GM12873 (cell line): Measurements from ENCODE around the gene CCDC81.

Source experiments
- TF ChIP-seq, protein P1 (sequence below): IDR thresholded peaks from 2 replicates; pipeline ENCODE4 v1.5.1; 2012; ENCODE audit warnings: low read depth, mild to moderate bottlenecking, moderate library complexity, low read length, control low read depth; ENCODE audit not compliant: insufficient read depth; ENCODE audit errors: missing control alignments

CCDC81 gene

DNA sequence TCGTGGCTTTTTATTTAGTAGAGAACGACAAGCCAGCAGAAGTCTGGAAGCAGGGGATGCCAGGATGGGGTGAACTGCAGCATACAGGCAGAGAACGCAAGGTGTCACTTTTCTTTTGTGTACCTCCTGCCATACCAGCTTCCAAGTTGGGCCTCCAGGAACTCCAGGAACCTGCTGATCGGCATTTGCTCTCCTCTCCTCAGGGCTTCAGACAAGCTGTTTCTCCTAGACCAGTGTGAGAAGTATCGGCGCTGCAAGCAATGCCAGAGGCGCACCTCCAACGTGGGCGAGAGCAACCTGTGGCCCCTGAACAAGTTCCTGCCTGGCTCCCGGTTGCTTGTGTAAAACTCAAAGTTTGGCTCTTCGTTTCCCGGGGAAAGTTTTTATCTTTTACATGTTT is 47.7 kb downstream of the CCDC81 start:
- TF ChIP-seq, protein P1, sequence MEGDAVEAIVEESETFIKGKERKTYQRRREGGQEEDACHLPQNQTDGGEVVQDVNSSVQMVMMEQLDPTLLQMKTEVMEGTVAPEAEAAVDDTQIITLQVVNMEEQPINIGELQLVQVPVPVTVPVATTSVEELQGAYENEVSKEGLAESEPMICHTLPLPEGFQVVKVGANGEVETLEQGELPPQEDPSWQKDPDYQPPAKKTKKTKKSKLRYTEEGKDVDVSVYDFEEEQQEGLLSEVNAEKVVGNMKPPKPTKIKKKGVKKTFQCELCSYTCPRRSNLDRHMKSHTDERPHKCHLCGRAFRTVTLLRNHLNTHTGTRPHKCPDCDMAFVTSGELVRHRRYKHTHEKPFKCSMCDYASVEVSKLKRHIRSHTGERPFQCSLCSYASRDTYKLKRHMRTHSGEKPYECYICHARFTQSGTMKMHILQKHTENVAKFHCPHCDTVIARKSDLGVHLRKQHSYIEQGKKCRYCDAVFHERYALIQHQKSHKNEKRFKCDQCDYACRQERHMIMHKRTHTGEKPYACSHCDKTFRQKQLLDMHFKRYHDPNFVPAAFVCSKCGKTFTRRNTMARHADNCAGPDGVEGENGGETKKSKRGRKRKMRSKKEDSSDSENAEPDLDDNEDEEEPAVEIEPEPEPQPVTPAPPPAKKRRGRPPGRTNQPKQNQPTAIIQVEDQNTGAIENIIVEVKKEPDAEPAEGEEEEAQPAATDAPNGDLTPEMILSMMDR = no peak

DNA sequence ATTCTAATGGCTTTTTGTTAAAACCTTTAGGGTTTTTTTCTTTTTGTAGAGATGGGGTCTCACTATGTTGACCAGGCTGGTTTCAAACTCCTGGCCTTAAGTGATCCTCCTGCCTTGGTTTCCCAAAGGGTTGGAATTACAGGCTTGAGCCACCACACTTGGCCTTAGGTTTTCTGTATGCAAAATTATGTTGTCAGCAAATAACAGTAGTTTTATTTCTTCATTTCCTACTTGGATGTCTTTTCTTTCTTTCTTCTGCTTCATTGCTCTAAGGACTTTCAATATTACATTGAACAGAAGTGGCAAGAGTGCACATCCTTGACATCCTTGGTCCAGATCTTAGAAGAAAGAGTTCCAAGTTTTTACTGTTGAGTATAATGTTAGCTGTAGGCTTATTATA is 52.8 kb downstream of the CCDC81 start:
- TF ChIP-seq, protein P1 = no peak

DNA sequence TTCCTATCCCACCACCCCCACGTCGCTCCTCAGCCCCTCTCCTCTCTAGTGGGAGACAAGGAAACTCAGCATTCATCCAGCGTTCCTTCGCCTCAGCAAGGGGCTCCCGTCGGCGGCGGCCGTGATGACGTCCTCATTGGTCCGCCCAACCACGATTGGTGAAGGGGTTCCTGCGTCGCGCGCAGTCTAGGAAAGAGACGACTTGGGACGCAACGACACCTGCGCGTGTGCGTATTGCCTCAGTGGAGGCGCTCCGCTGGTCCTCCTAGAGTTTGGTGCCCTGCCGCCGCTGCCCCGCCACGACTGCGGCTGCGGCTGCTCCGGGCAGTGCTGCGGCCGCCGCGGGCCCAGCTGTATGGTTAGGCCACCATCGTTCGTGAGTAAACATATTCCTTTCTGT is 56.6 kb downstream of the CCDC81 start:
- TF ChIP-seq, protein P1 = no peak

DNA sequence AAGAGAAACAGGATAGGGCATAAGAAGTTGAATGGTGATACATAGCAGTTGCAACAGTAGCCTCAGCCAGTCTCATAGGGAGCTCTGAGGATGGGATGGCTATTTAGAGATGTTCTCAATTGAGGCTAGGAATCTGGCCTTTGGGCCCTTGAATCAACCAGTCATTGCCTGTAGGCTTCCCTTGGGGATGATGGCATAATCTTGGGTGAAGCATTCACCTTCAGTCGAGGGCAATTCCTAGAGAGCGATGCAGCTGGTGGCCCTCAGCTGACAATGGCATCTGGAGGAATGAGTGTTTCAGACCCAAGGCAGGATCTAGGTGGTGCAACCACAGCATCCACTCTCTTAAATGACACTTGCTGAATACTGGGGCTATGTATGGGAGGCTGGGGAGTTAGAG is 61.0 kb downstream of the CCDC81 start:
- TF ChIP-seq, protein P1 = no peak

DNA sequence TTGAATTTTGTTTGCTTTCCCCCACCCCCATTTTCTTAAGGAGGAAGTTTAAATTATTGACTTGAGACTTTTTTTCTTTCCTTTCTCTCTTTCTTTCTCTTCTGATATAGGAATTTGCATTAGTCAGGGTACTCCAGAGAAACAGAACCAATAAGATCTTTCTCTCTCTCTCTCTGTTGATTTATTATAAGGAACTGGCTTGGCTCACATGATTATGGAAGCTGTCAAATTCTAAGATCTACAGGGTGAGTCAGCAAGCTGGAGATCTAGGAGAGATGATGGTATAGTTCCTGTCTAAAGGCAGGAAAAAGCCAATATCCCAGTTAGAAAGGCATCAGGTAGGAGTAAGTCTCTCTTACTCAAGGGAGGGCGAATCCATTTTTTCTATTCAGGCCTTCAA is 64.0 kb downstream of the CCDC81 start:
- TF ChIP-seq, protein P1 = no peak

DNA sequence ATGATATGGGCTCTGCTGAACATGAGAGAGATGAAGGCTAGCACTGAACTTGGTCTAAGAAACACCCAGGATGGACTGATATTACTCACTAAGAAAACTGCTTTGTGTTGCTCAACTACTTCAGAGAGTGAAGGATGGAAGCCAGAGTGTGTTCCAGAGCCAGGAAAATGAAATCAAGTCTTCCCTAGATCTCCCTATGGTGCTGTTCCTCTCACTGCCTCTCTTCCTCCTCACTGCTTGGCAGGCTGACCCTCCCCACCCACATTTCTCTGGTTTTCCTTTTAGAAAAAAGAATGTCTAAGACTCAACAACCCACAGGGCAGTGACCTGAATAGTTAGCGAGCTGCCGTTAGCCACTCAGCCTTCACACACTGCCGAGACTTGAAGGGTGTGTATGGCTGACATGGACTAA is 65.6 kb downstream of the CCDC81 start:
- TF ChIP-seq, protein P1 = no peak

DNA sequence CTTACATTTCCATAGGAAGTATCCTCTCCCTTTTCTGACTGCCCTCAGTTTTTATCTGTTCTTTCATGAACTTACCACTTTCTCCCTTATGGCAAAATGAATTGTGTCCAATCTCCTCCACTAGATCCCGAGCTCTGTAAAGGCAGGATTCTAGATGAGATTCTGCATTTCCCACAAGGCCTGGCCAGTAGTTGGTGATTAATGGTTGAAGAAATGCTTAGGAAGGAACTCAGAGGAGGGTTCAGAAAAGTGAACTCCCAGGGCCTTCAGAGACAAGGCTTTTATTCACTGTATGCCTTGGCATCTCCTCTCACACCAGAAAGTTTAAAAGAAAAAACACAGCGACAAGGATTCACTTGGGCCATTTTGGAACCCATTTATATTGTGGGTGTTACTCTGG is 66.2 kb downstream of the CCDC81 start:
- TF ChIP-seq, protein P1 = no peak
